DND-41 (cell line): ENCODE results near the gene ESYT2.

ENCODE experiments used
- ATAC-seq: fragments of 200-7000 bp; cut with Tn5 transposase; 3 replicates; pipeline ENCODE4 v1.9.1; 2021; ENCODE audit warnings: low read depth; ENCODE audit not compliant: insufficient read depth
- DNase-seq: peaks from one replicate; pipeline ENCODE4 v3.0.0-alpha.2; 2020
- H2AFZ ChIP-seq: 2 replicates; pipeline ENCODE4 v1.6.0; 2012; ENCODE audit warnings: low read depth, low read length
- H3K27ac ChIP-seq: 2 replicates; pipeline ENCODE4 v1.5.1; 2012; ENCODE audit warnings: low read length, inconsistent platforms
- H3K27me3 ChIP-seq: fragments of 200-600 bp; sonication (generic); 2 replicates; pipeline ENCODE4 v1.6.0; 2012; ENCODE audit warnings: low read length, mild to moderate bottlenecking, inconsistent platforms; ENCODE audit not compliant: insufficient read depth, poor library complexity
- H3K36me3 ChIP-seq: 2 replicates; pipeline ENCODE4 v1.5.1; 2012; ENCODE audit warnings: low read length, inconsistent platforms; ENCODE audit not compliant: insufficient read depth
- H3K4me1 ChIP-seq: 2 replicates; pipeline ENCODE4 v1.5.1; 2012; ENCODE audit warnings: mild to moderate bottlenecking, low read length; ENCODE audit not compliant: insufficient read depth
- H3K4me2 ChIP-seq: 2 replicates; pipeline ENCODE4 v1.6.0; 2012; ENCODE audit warnings: mild to moderate bottlenecking, moderate library complexity, low read length, inconsistent platforms; ENCODE audit not compliant: insufficient read depth
- H3K4me3 ChIP-seq, 2 experiments: fragments of 200-600 bp in 1 of 2; shearing (Covaris generic) in 1 of 2; 2 replicates each; pipeline ENCODE4 v1.5.1; 2012 to 2016; ENCODE audit warnings: inconsistent platforms in 2 of 2, low read length in 2 of 2, mild to moderate bottlenecking in 2 of 2, low read depth in 1 of 2, moderate library complexity in 1 of 2
- H3K79me2 ChIP-seq: 2 replicates; pipeline ENCODE4 v1.6.0; 2012; ENCODE audit warnings: low read length, inconsistent platforms; ENCODE audit not compliant: insufficient read depth
- H3K9ac ChIP-seq: 2 replicates; pipeline ENCODE4 v1.6.0; 2012; ENCODE audit warnings: low read depth, mild to moderate bottlenecking, inconsistent platforms, low read length, moderate library complexity
- H3K9me3 ChIP-seq: 2 replicates; pipeline ENCODE4 v1.5.1; 2012; ENCODE audit warnings: low read length, moderate library complexity, mild to moderate bottlenecking, inconsistent platforms; ENCODE audit not compliant: insufficient read depth, severe bottlenecking
- H4K20me1 ChIP-seq: 2 replicates; pipeline ENCODE4 v1.6.0; 2012; ENCODE audit warnings: low read length; ENCODE audit not compliant: insufficient read depth
- CTCF ChIP-seq: IDR thresholded peaks from 2 replicates; pipeline ENCODE4 v1.5.1; 2012; ENCODE audit warnings: borderline replicate concordance, low read length, moderate library complexity, mild to moderate bottlenecking; ENCODE audit not compliant: poor library complexity, severe bottlenecking; ENCODE audit errors: extremely low read depth
- EZH2 ChIP-seq: IDR thresholded peaks from 3 replicates; pipeline ENCODE4 v1.6.1; 2012; ENCODE audit warnings: borderline replicate concordance, low read depth, mild to moderate bottlenecking, moderate library complexity, low read length, inconsistent platforms; ENCODE audit not compliant: severe bottlenecking

ESYT2 gene

GRCh38 chr7:158861004-158861787 lies 31.9 kb upstream of the ESYT2 start:
- peaks cover 65% of the 10 kb centered on the region for H3K79me2 ChIP-seq
- no peaks in the 10 kb centered on the region for H3K9me3 ChIP-seq
- peaks cover 59% of the 10 kb centered on the region for H3K4me1 ChIP-seq
- 0 out of 2 replicates have a peak, but pooled peaks cover 4% of the 10 kb centered on the region for H3K36me3 ChIP-seq
- H3K27me3 ChIP-seq = no peaks in the 10 kb centered on the region
- ATAC-seq (no peak), DNase-seq (no peak)
- H3K4me3 ChIP-seq = no peak overlapping the region
- TF ChIP-seq EZH2 (no peak), CTCF (no peak)
- H2AFZ ChIP-seq = no peak overlapping the region
- no peak overlapping the region for H3K4me2 ChIP-seq
- no peaks in the 10 kb centered on the region for H4K20me1 ChIP-seq
- H3K27ac ChIP-seq = peak overlapping the region; percentile 27; the same call in 1 of the 2 replicates
- H3K9ac ChIP-seq = no peak overlapping the region

GRCh38 chr7:158860394-158860793 lies 31.1 kb upstream of the ESYT2 start:
- H3K27me3 ChIP-seq = no peaks in the 10 kb centered on the region
- no peak overlapping the region for H3K27ac ChIP-seq
- ATAC-seq (no peak), DNase-seq (no peak)
- H3K79me2 ChIP-seq = peaks cover 57% of the 10 kb centered on the region
- H3K9ac ChIP-seq = no peak overlapping the region
- no peak overlapping the region for H3K4me2 ChIP-seq
- peaks cover 66% of the 10 kb centered on the region for H3K4me1 ChIP-seq
- H3K9me3 ChIP-seq = no peaks in the 10 kb centered on the region
- no peak for TF ChIP-seq CTCF
- H2AFZ ChIP-seq = no peak overlapping the region
- H4K20me1 ChIP-seq = no peaks in the 10 kb centered on the region
- H3K36me3 ChIP-seq = 0 out of 2 replicates have a peak, but pooled peaks cover 4% of the 10 kb centered on the region
- no peak overlapping the region for H3K4me3 ChIP-seq

- TF ChIP-seq CTCF (no peak), EZH2 (no peak)
- Histone ChIP-seq H3K27ac (peak overlapping the region; percentile 68), H3K27me3 (no peaks in the 10 kb centered on the region), H3K9me3 (no peaks in the 10 kb centered on the region), H3K79me2 (peaks cover 41% of the 10 kb centered on the region), H3K9ac (no peak overlapping the region; the same call in 1 of the 2 replicates), H2AFZ (no peak overlapping the region), H3K36me3 (0 out of 2 replicates have a peak, but pooled peaks cover 4% of the 10 kb centered on the region), H4K20me1 (no peaks in the 10 kb centered on the region), H3K4me2 (peak overlapping the region; percentile 80), H3K4me1 (peaks cover 54% of the 10 kb centered on the region), H3K4me3 (no peak overlapping the region)
- no peak for ATAC-seq
- DNase-seq = peak; percentile 41
Observed at GRCh38 chr7:158858592-158859503, 29.5 kb upstream of the ESYT2 start.
